ENCODE measurements around the gene NAT8. TPM values are rescaled to one million over a fixed set of nuclear protein-coding genes. Genes with fewer than 3 reads are reported as not detected.
"Not testable (repeated sequence)": the region's sequence is repeated elsewhere in the genome, so short reads cannot be mapped to it uniquely, and the experiment has no call there.

The NAT8 gene
- total and polyA plus RNA-seq, 2 donors (not counting 1 experiment from before 2014, with no cell fraction given) = not detected

- not testable (repeated sequence) for DNase-seq (ENCODE audit: low read depth in 2 of 2); H3K27me3 ChIP-seq (ENCODE audit: control insufficient read depth, insufficient read depth, low read length); H3K27ac ChIP-seq (ENCODE audit: insufficient read depth, low read length); H4K20me1 ChIP-seq (ENCODE audit: control insufficient read depth, extremely low read depth, insufficient read depth, low read length); H3K9ac ChIP-seq (ENCODE audit: insufficient read depth, low read length); H3K79me2 ChIP-seq (ENCODE audit: control insufficient read depth, insufficient read depth, low read length); H2AFZ ChIP-seq (ENCODE audit: low read length); H3K4me3 ChIP-seq (replicated peaks in 1 of 4; ENCODE audit: control extremely low read depth in 1 of 4, insufficient read depth in 1 of 4, low read depth in 3 of 4, low read length in 4 of 4); H3K9me3 ChIP-seq (ENCODE audit: control insufficient read depth, insufficient read depth, low read depth, low read length); H3K36me3 ChIP-seq (ENCODE audit: control insufficient read depth, insufficient read depth, low read length); H3K4me2 ChIP-seq (ENCODE audit: extremely low read depth, insufficient read depth, low read length); H3K4me1 ChIP-seq (ENCODE audit: control insufficient read depth, extremely low read depth, insufficient read depth, low read length)
These were observed 35.8 kb upstream of the NAT8 start for GRCh38 chr2:73678008-73678407.

- not testable (repeated sequence) for H3K9me3 ChIP-seq (ENCODE audit: control insufficient read depth, insufficient read depth, low read depth, low read length); H3K36me3 ChIP-seq (ENCODE audit: control insufficient read depth, insufficient read depth, low read length); H3K9ac ChIP-seq (ENCODE audit: insufficient read depth, low read length); H3K27ac ChIP-seq (ENCODE audit: insufficient read depth, low read length); H3K79me2 ChIP-seq (ENCODE audit: control insufficient read depth, insufficient read depth, low read length); H3K4me1 ChIP-seq (ENCODE audit: control insufficient read depth, extremely low read depth, insufficient read depth, low read length); H3K27me3 ChIP-seq (ENCODE audit: control insufficient read depth, insufficient read depth, low read length); H3K4me2 ChIP-seq (ENCODE audit: extremely low read depth, insufficient read depth, low read length); DNase-seq (ENCODE audit: low read depth in 2 of 2); H4K20me1 ChIP-seq (ENCODE audit: control insufficient read depth, extremely low read depth, insufficient read depth, low read length); H3K4me3 ChIP-seq (replicated peaks in 1 of 4; ENCODE audit: control extremely low read depth in 1 of 4, insufficient read depth in 1 of 4, low read depth in 3 of 4, low read length in 4 of 4); H2AFZ ChIP-seq (ENCODE audit: low read length)
These were observed 34.0 kb upstream of the NAT8 start for GRCh38 chr2:73676211-73676610.

- DNase-seq (ENCODE audit: low read depth in 2 of 2) = peak in 1 of 2 donors; percentile 15
- H3K4me2 ChIP-seq (ENCODE audit: extremely low read depth, insufficient read depth, low read length); H3K9ac ChIP-seq (ENCODE audit: insufficient read depth, low read length); H3K27ac ChIP-seq (ENCODE audit: insufficient read depth, low read length); H2AFZ ChIP-seq (ENCODE audit: low read length); H3K9me3 ChIP-seq (ENCODE audit: control insufficient read depth, insufficient read depth, low read depth, low read length); H4K20me1 ChIP-seq (ENCODE audit: control insufficient read depth, extremely low read depth, insufficient read depth, low read length); H3K79me2 ChIP-seq (ENCODE audit: control insufficient read depth, insufficient read depth, low read length); H3K27me3 ChIP-seq (ENCODE audit: control insufficient read depth, insufficient read depth, low read length); H3K36me3 ChIP-seq (ENCODE audit: control insufficient read depth, insufficient read depth, low read length); H3K4me1 ChIP-seq (ENCODE audit: control insufficient read depth, extremely low read depth, insufficient read depth, low read length); H3K4me3 ChIP-seq (replicated peaks in 1 of 4; ENCODE audit: control extremely low read depth in 1 of 4, insufficient read depth in 1 of 4, low read depth in 3 of 4, low read length in 4 of 4): not testable (repeated sequence)
These were observed 32.5 kb upstream of the NAT8 start for GRCh38 chr2:73674696-73675157.

- H3K27me3 ChIP-seq (ENCODE audit: control insufficient read depth, insufficient read depth, low read length); H3K9me3 ChIP-seq (ENCODE audit: control insufficient read depth, insufficient read depth, low read depth, low read length); H3K27ac ChIP-seq (ENCODE audit: insufficient read depth, low read length); H3K4me2 ChIP-seq (ENCODE audit: extremely low read depth, insufficient read depth, low read length); H4K20me1 ChIP-seq (ENCODE audit: control insufficient read depth, extremely low read depth, insufficient read depth, low read length); DNase-seq (ENCODE audit: low read depth in 2 of 2); H3K4me3 ChIP-seq (replicated peaks in 1 of 4; ENCODE audit: control extremely low read depth in 1 of 4, insufficient read depth in 1 of 4, low read depth in 3 of 4, low read length in 4 of 4); H2AFZ ChIP-seq (ENCODE audit: low read length); H3K79me2 ChIP-seq (ENCODE audit: control insufficient read depth, insufficient read depth, low read length); H3K9ac ChIP-seq (ENCODE audit: insufficient read depth, low read length); H3K36me3 ChIP-seq (ENCODE audit: control insufficient read depth, insufficient read depth, low read length); H3K4me1 ChIP-seq (ENCODE audit: control insufficient read depth, extremely low read depth, insufficient read depth, low read length): not testable (repeated sequence)
These were observed 27.8 kb upstream of the NAT8 start for GRCh38 chr2:73669976-73670375.

- H3K36me3 ChIP-seq (ENCODE audit: control insufficient read depth, insufficient read depth, low read length); H4K20me1 ChIP-seq (ENCODE audit: control insufficient read depth, extremely low read depth, insufficient read depth, low read length); H3K4me3 ChIP-seq (replicated peaks in 1 of 4; ENCODE audit: control extremely low read depth in 1 of 4, insufficient read depth in 1 of 4, low read depth in 3 of 4, low read length in 4 of 4); DNase-seq (ENCODE audit: low read depth in 2 of 2); H3K4me2 ChIP-seq (ENCODE audit: extremely low read depth, insufficient read depth, low read length); H3K9me3 ChIP-seq (ENCODE audit: control insufficient read depth, insufficient read depth, low read depth, low read length); H3K9ac ChIP-seq (ENCODE audit: insufficient read depth, low read length); H3K4me1 ChIP-seq (ENCODE audit: control insufficient read depth, extremely low read depth, insufficient read depth, low read length); H3K27ac ChIP-seq (ENCODE audit: insufficient read depth, low read length); H3K79me2 ChIP-seq (ENCODE audit: control insufficient read depth, insufficient read depth, low read length); H3K27me3 ChIP-seq (ENCODE audit: control insufficient read depth, insufficient read depth, low read length); H2AFZ ChIP-seq (ENCODE audit: low read length): not testable (repeated sequence)
These were observed 25.0 kb upstream of the NAT8 start for GRCh38 chr2:73667239-73667638.

Data from fibroblast of lung (primary cell).